Activated CD8-positive, alpha-beta T cell treated with anti-CD3 and anti-CD28 coated beads for 36 hours (primary cell): Measurements from ENCODE around the gene GREB1. TPM values are rescaled to one million over a fixed set of nuclear protein-coding genes. Genes with fewer than 3 reads are reported as not detected.

Experiments used
- ATAC-seq: fragments of 200-7000 bp; cut with Tn5 transposase; one replicate; pipeline ENCODE4 v1.10.0; 2021; ENCODE audit warnings: mild to moderate bottlenecking, moderate library complexity
- CTCF ChIA-PET: fragments of 350-600 bp; sonication (Branson Sonifier 250); formaldehyde crosslinking; loops from one replicate; lab custom pipeline; 2021; ENCODE audit warnings: antibody characterized with exemption; lab: Charles Lee
- POLR2A ChIA-PET: fragments of 350-600 bp; sonication (Branson Sonifier 250); formaldehyde crosslinking; loops from one replicate; lab custom pipeline; 2021; ENCODE audit warnings: antibody characterized with exemption; lab: Charles Lee
- DNase-seq: peaks from one replicate; pipeline ENCODE4 v3.0.0-alpha.2; 2020
- H3K27ac Mint-ChIP-seq: one replicate; pipeline ENCODE4 v1.8.0; 2021; ENCODE audit warnings: mild to moderate bottlenecking, mixed read lengths
- H3K27me3 Mint-ChIP-seq: one replicate; pipeline ENCODE4 v1.8.0; 2021; ENCODE audit warnings: mixed read lengths
- H3K36me3 Mint-ChIP-seq: one replicate; pipeline ENCODE4 v1.8.0; 2021; ENCODE audit warnings: low read depth, mixed read lengths
- H3K4me1 Mint-ChIP-seq: one replicate; pipeline ENCODE4 v1.8.0; 2021; ENCODE audit warnings: low read depth, mixed read lengths
- H3K4me3 Mint-ChIP-seq: one replicate; pipeline ENCODE4 v1.8.0; 2021; ENCODE audit warnings: mild to moderate bottlenecking, moderate library complexity, mixed read lengths
- H3K9me3 Mint-ChIP-seq: one replicate; pipeline ENCODE4 v1.8.0; 2021; ENCODE audit warnings: mixed read lengths
- CTCF ChIP-seq: fragments of 200-600 bp; IDR thresholded peaks from one replicate; pipeline ENCODE4 v1.8.0; 2022; ENCODE audit warnings: antibody characterized with exemption, mild to moderate bottlenecking
- intact Hi-C: fragments of 100-400 bp; cut with micrococcal nuclease; formaldehyde crosslinking; loops from one replicate; pipeline ENCODE4 v1.10.0; 2022
- total RNA-seq, 2 experiments: library from RNA; stranded (reverse); gene quantifications; one replicate each; pipeline ENCODE4 v1.2.3, GENCODE V29; 2021

GREB1 gene
- total RNA-seq, 2 experiments from 2014 or later, result 1.5 TPM

GRCh38 chr2:11524470-11524869 lies 9.4 kb upstream of the GREB1 start:
- intact Hi-C loops, result no loop called here
- Mint-ChIP-seq H3K27ac (no peak overlapping the region), H3K9me3 (peaks cover 2% of the 10 kb centered on the region), H3K4me1 (no peaks in the 10 kb centered on the region), H3K27me3 (peaks cover 23% of the 10 kb centered on the region), H3K4me3 (no peak overlapping the region), H3K36me3 (peaks cover 1% of the 10 kb centered on the region)
- POLR2A ChIA-PET, result no interaction called here
- CTCF ChIA-PET, result no interaction called here
- ATAC-seq (peak; percentile 30), DNase-seq (no peak)
- no peak for TF ChIP-seq CTCF

- intact Hi-C loops, result no loop called here
- H3K27me3 Mint-ChIP-seq, result peaks cover 23% of the 10 kb centered on the region
- CTCF ChIA-PET, result interaction anchor here (0.6 kb wide), 1 partner anchor 50 kb away, joined by 3 read pairs; no protein-coding TSS in a partner anchor
Observed at GRCh38 chr2:11525762-11526161, 8.1 kb upstream of the GREB1 start.

GRCh38 chr2:11527001-11527400 lies 6.8 kb upstream of the GREB1 start:
- ATAC-seq, result no peak
- ChIA-PET CTCF (no interaction called here), POLR2A (no interaction called here)
- TF ChIP-seq CTCF, result no peak
- no peak overlapping the region for H3K4me3 Mint-ChIP-seq
- intact Hi-C loops, result no loop called here
- no peak for DNase-seq
- no peak overlapping the region for H3K27ac Mint-ChIP-seq
- H3K4me1 Mint-ChIP-seq, result no peaks in the 10 kb centered on the region
- peaks cover 26% of the 10 kb centered on the region for H3K27me3 Mint-ChIP-seq
- peaks cover 1% of the 10 kb centered on the region for H3K36me3 Mint-ChIP-seq
- H3K9me3 Mint-ChIP-seq, result no peaks in the 10 kb centered on the region

More at GRCh38 chr2:11525762-11526161, 8.1 kb upstream of the GREB1 start:
- ATAC-seq (no peak), DNase-seq (no peak)
- Mint-ChIP-seq H3K36me3 (peaks cover 1% of the 10 kb centered on the region), H3K4me1 (no peaks in the 10 kb centered on the region), H3K4me3 (no peak overlapping the region), H3K9me3 (no peaks in the 10 kb centered on the region), H3K27ac (no peak overlapping the region)
- no peak for TF ChIP-seq CTCF
- POLR2A ChIA-PET, result no interaction called here

GRCh38 chr2:11528228-11528627 lies 5.6 kb upstream of the GREB1 start:
- H3K4me3 Mint-ChIP-seq, result no peak overlapping the region
- ATAC-seq, result no peak
- POLR2A ChIA-PET, result no interaction called here
- H3K27me3 Mint-ChIP-seq, result peaks cover 37% of the 10 kb centered on the region
- CTCF ChIA-PET, result no interaction called here
- H3K9me3 Mint-ChIP-seq, result no peaks in the 10 kb centered on the region
- no peak for TF ChIP-seq CTCF
- DNase-seq, result no peak
- intact Hi-C loops, result no loop called here
- peaks cover 1% of the 10 kb centered on the region for H3K36me3 Mint-ChIP-seq
- no peak overlapping the region for H3K27ac Mint-ChIP-seq
- H3K4me1 Mint-ChIP-seq, result no peaks in the 10 kb centered on the region

- no peak overlapping the region for H3K27ac Mint-ChIP-seq
- ATAC-seq, result no peak
- H3K9me3 Mint-ChIP-seq, result no peaks in the 10 kb centered on the region
- no peak overlapping the region for H3K4me3 Mint-ChIP-seq
- CTCF ChIA-PET, result interaction anchor here (0.6 kb wide), 1 partner anchor 57 kb away, joined by 3 read pairs; no protein-coding TSS in a partner anchor
- intact Hi-C loops, result no loop called here
- no peaks in the 10 kb centered on the region for H3K36me3 Mint-ChIP-seq
- peaks cover 44% of the 10 kb centered on the region for H3K27me3 Mint-ChIP-seq
- no peak for TF ChIP-seq CTCF
- DNase-seq, result no peak
- POLR2A ChIA-PET, result no interaction called here
- H3K4me1 Mint-ChIP-seq, result no peaks in the 10 kb centered on the region
Observed at GRCh38 chr2:11530864-11531465, 2.9 kb upstream of the GREB1 start.
